Caco-2 (cell line): ENCODE data around the gene SEMA4G. TPM values are rescaled to one million over a fixed set of nuclear protein-coding genes. Genes with fewer than 3 reads are reported as not detected.

Experiments
- BruUV-seq: library from RNA; stranded (reverse); fragments of 400-500 nt; replicated peaks from 2 replicates; lab custom pipeline; 2021; lab: Mats Ljungman, UMichigan
- CTCF ChIA-PET: fragments of 300-600 bp; sonication (Branson Sonifier 250); formaldehyde crosslinking; loops from one replicate; lab custom pipeline; 2022; ENCODE audit warnings: antibody characterized with exemption; lab: Charles Lee
- POLR2A ChIA-PET: fragments of 300-600 bp; sonication (Branson Sonifier 250); formaldehyde crosslinking; loops from one replicate; lab custom pipeline; 2022; ENCODE audit warnings: antibody characterized with exemption; lab: Charles Lee
- DNase-seq, 2 experiments: peaks; one replicate each; pipeline versions ENCODE4 v3.0.0 to v3.0.0-alpha.2; 2020 to 2022
- H3K27me3 ChIP-seq: replicated peaks from 2 replicates; pipeline ENCODE4 v1.6.0; 2011; ENCODE audit warnings: low read length; ENCODE audit not compliant: control insufficient read depth, insufficient read depth
- H3K36me3 ChIP-seq: 2 replicates; pipeline ENCODE4 v1.5.1; 2011; ENCODE audit warnings: low read length; ENCODE audit not compliant: control insufficient read depth, insufficient read depth
- H3K4me1 ChIP-seq: fragments of 250-450 bp; sonication (Bioruptor Pico); 2 replicates; pipeline ENCODE4 v1.5.1; 2020; ENCODE audit warnings: mild to moderate bottlenecking
- H3K4me3 ChIP-seq: 2 replicates; pipeline ENCODE4 v1.5.1; 2011; ENCODE audit warnings: low read depth, mild to moderate bottlenecking, control low read depth, low read length
- H3K9me3 ChIP-seq: fragments of 250-450 bp; sonication (Bioruptor Pico); 2 replicates; pipeline ENCODE4 v1.5.1; 2020; ENCODE audit warnings: mild to moderate bottlenecking, moderate library complexity
- H3K27ac Mint-ChIP-seq: one replicate; pipeline ENCODE4 v1.8.0; 2022; ENCODE audit warnings: mixed read lengths; ENCODE audit not compliant: unreplicated experiment
- H3K27me3 Mint-ChIP-seq: one replicate; pipeline ENCODE4 v1.8.0; 2022; ENCODE audit warnings: mixed read lengths; ENCODE audit not compliant: insufficient read depth, unreplicated experiment
- H3K36me3 Mint-ChIP-seq: one replicate; pipeline ENCODE4 v1.8.0; 2022; ENCODE audit warnings: mild to moderate bottlenecking, mixed read lengths; ENCODE audit not compliant: insufficient read depth, unreplicated experiment
- H3K4me1 Mint-ChIP-seq: one replicate; pipeline ENCODE4 v1.8.0; 2022; ENCODE audit warnings: low read depth, mixed read lengths; ENCODE audit not compliant: unreplicated experiment
- H3K4me3 Mint-ChIP-seq: one replicate; pipeline ENCODE4 v1.8.0; 2022; ENCODE audit warnings: mild to moderate bottlenecking, moderate library complexity, mixed read lengths; ENCODE audit not compliant: unreplicated experiment
- H3K9me3 Mint-ChIP-seq: one replicate; pipeline ENCODE4 v1.8.0; 2022; ENCODE audit warnings: mixed read lengths; ENCODE audit not compliant: unreplicated experiment
- CTCF ChIP-seq, 2 experiments: fragments of 200-600 bp in 1 of 2; IDR thresholded peaks; 1 replicate in 1 of 2; 2 replicates in 1 of 2; pipeline versions ENCODE4 v1.5.1 to v1.8.0; 2011 to 2022; ENCODE audit warnings: antibody characterized with exemption in 1 of 2, control low read depth in 1 of 2, inconsistent platforms in 1 of 2, low read depth in 1 of 2, low read length in 1 of 2, mild to moderate bottlenecking in 1 of 2, moderate library complexity in 1 of 2; ENCODE audit not compliant: insufficient read depth in 1 of 2, severe bottlenecking in 1 of 2, unreplicated experiment in 1 of 2
- intact Hi-C: fragments of 100-400 bp; cut with micrococcal nuclease; formaldehyde crosslinking; loops from one replicate; pipeline ENCODE4 v1.10.0; 2022; ENCODE audit not compliant: unreplicated experiment
- total RNA-seq: library from RNA; stranded (reverse); gene quantifications from 2 replicates; pipeline ENCODE4 v1.2.3, GENCODE V29; 2022

The SEMA4G gene
- total RNA-seq, 1 experiment from 2014 or later, result 81.2 TPM

GRCh38 chr10:100999742-101000126 lies 30.4 kb downstream of the SEMA4G start, which contains the start of gene LZTS2:
LZTS2 (plus strand) TSS chr10:100999808; CDS start chr10:101002539, 2,731 bp downstream.
- H3K4me1 ChIP-seq, result peaks cover 18% of the 10 kb centered on the region
- no peaks in the 10 kb centered on the region for H3K9me3 Mint-ChIP-seq
- peak in 1 of 2 experiments; percentile 86 for DNase-seq

DNA sequence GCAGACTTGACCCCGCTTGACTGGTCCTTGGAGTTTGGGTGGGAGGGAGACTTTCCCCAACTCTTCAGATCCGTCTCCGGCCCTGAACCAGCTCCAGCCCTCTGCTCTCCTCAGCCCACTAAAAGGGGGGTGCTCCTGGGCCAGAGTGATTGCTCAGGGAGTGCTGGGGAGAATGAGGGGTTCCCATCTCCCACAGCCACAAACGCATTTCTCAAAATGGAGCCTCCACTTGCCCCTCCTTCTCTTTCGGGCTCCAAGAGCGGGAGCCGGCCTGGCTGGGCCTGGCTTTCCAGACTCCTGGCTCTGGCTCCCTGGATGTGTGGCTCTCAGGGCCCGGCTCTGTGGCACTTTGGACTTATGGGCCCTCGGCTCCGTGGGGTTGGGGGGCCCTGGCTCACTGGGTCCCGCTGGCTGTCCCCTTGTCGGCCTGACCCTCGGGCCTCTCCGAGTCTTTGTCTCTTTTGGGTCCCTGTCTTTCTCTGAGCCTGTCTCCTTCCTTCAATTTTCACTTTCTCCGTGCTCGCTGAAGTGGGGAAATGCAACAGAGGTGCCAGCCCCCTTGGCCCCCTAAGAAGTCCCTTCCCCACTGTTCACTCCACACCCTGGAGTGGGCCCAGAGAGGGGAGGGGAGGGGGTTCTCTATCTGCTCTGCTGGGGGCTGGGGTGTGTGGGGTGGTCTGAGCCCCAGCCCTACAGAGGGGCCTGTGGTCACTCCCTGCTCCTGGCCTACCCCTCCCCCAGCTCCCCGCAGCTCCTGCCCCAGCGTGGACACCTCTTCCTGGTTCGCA lies 31.0 kb downstream of the SEMA4G start:
- H3K4me3 Mint-ChIP-seq, result peak overlapping the region; percentile 81
- peaks cover 18% of the 10 kb centered on the region for H3K4me1 ChIP-seq
- no TSS peak for BruUV-seq
- TF ChIP-seq CTCF (IDR thresholded peaks at IDR 0.05; ENCODE audit: insufficient read depth in 1 of 2, low read depth in 1 of 2, low read length in 1 of 2, severe bottlenecking in 1 of 2, unreplicated experiment in 1 of 2), result no peak
- H3K36me3 Mint-ChIP-seq, result peaks cover 29% of the 10 kb centered on the region
- peak overlapping the region; percentile 70 for H3K27ac Mint-ChIP-seq
- H3K27me3 Mint-ChIP-seq, result no peaks in the 10 kb centered on the region
- peaks cover 14% of the 10 kb centered on the region for H3K4me1 Mint-ChIP-seq
- no peaks in the 10 kb centered on the region for H3K27me3 ChIP-seq
- intact Hi-C loops, result no loop called here
- ChIA-PET CTCF (interaction anchor here (0.5 to 7.1 kb wide), 4 partner anchors 11 to 95 kb away, joined by 4 to 58 read pairs (median 8); partner anchors contain the start of genes PDZD7 and SFXN3), POLR2A (interaction anchor here (1.0 kb wide), 1 partner anchor 60 kb away, joined by 3 read pairs; no protein-coding TSS in a partner anchor)
- no peaks in the 10 kb centered on the region for H3K9me3 ChIP-seq
- peak overlapping the region; percentile 94 for H3K4me3 ChIP-seq
- H3K36me3 ChIP-seq, result no peaks in the 10 kb centered on the region; the same call in none of the 2 replicates
- DNase-seq, result no peak
- H3K9me3 Mint-ChIP-seq, result no peaks in the 10 kb centered on the region

More at GRCh38 chr10:100999742-101000126, 30.4 kb downstream of the SEMA4G start, which contains the start of gene LZTS2:
- no peak for TF ChIP-seq CTCF (IDR thresholded peaks at IDR 0.05; ENCODE audit: insufficient read depth in 1 of 2, low read depth in 1 of 2, low read length in 1 of 2, severe bottlenecking in 1 of 2, unreplicated experiment in 1 of 2)
- H3K4me3 ChIP-seq, result peak within 1 kb of the TSS; percentile 94
- BruUV-seq, result no TSS peak
- H3K36me3 ChIP-seq, result no peaks in the 10 kb centered on the region; the same call in none of the 2 replicates
- peak within 1 kb of the TSS; percentile 81 for H3K4me3 Mint-ChIP-seq
- H3K36me3 Mint-ChIP-seq, result peaks cover 31% of the 10 kb centered on the region
- ChIA-PET POLR2A (interaction anchor here (0.5 to 1.0 kb wide), 2 partner anchors 61 to 1714 kb away, joined by 3 read pairs; partner anchors contain the start of gene ARL3), CTCF (interaction anchor here (0.7 to 7.1 kb wide), 4 partner anchors 12 to 31 kb away, joined by 3 to 58 read pairs (median 8); partner anchors contain the start of genes PDZD7 and SFXN3)
- intact Hi-C loops, result loop anchor here (2.0 kb wide), 1 partner anchor 67 kb away; no protein-coding TSS in a partner anchor
- peak within 1 kb of the TSS; percentile 74 for H3K27ac Mint-ChIP-seq
- H3K9me3 ChIP-seq, result no peaks in the 10 kb centered on the region
- H3K4me1 Mint-ChIP-seq, result peaks cover 14% of the 10 kb centered on the region
- H3K27me3 ChIP-seq, result no peaks in the 10 kb centered on the region
- H3K27me3 Mint-ChIP-seq, result no peaks in the 10 kb centered on the region

GRCh38 chr10:101000915-101001658 lies 31.8 kb downstream of the SEMA4G start:
- intact Hi-C loops, result no loop called here
- peak overlapping the region; percentile 70 for H3K27ac Mint-ChIP-seq
- Histone ChIP-seq H3K9me3 (no peaks in the 10 kb centered on the region), H3K27me3 (no peaks in the 10 kb centered on the region), H3K4me3 (peak overlapping the region; percentile 94), H3K4me1 (peaks cover 18% of the 10 kb centered on the region), H3K36me3 (peaks cover under 1% of the 10 kb centered on the region)
- no peak for TF ChIP-seq CTCF (IDR thresholded peaks at IDR 0.05; ENCODE audit: insufficient read depth in 1 of 2, low read depth in 1 of 2, low read length in 1 of 2, severe bottlenecking in 1 of 2, unreplicated experiment in 1 of 2)
- ChIA-PET CTCF (interaction anchor here (1.9 kb wide), 1 partner anchor 11 kb away, joined by 11 read pairs; no protein-coding TSS in a partner anchor), POLR2A (no interaction called here)
- BruUV-seq, result TSS peak; percentile 29
- no peak for DNase-seq
- peaks cover 28% of the 10 kb centered on the region for H3K36me3 Mint-ChIP-seq
- no peaks in the 10 kb centered on the region for H3K27me3 Mint-ChIP-seq
- H3K9me3 Mint-ChIP-seq, result no peaks in the 10 kb centered on the region
- peaks cover 14% of the 10 kb centered on the region for H3K4me1 Mint-ChIP-seq
- H3K4me3 Mint-ChIP-seq, result peak overlapping the region; percentile 81
